Breast epithelium (tissue), 4 donors: ENCODE measurements around the gene HSD17B8. TPM values are rescaled to one million over a fixed set of nuclear protein-coding genes. Genes with fewer than 3 reads are reported as not detected.
"Not testable (repeated sequence)": the region's sequence is repeated elsewhere in the genome, so short reads cannot be mapped to it uniquely, and the experiment has no call there.

ENCODE experiments used
- DNase-seq, 2 donors: peaks; one replicate each; pipeline ENCODE4 v3.0.0-alpha.2; 2019; ENCODE audit warnings: low spot score in 2 of 2
- H3K27ac ChIP-seq, 2 donors: fragments of 200-600 bp; sonication (generic) in 1 of 2; one replicate each; pipeline ENCODE4 v1.5.1; 2016 to 2019; ENCODE audit warnings: mild to moderate bottlenecking in 1 of 2
- H3K27me3 ChIP-seq, 2 donors: fragments of 200-600 bp; sonication (generic) in 1 of 2; one replicate each; pipeline versions ENCODE4 v1.5.1 to v1.6.0; 2017 to 2019; ENCODE audit warnings: control low read depth in 1 of 2, mild to moderate bottlenecking in 1 of 2
- H3K36me3 ChIP-seq: fragments of 200-600 bp; one replicate; pipeline ENCODE4 v1.5.1; 2019
- H3K4me1 ChIP-seq, 2 donors: fragments of 200-600 bp; sonication (generic); one replicate each; pipeline ENCODE4 v1.5.1; 2016 to 2019; ENCODE audit warnings: control low read depth in 1 of 2
- H3K4me3 ChIP-seq, 3 donors: fragments of 200-600 bp; sonication (generic); 1 replicate in 2 of 3; 2 replicates in 1 of 3; pipeline ENCODE4 v1.5.1; 2016 to 2019; ENCODE audit warnings: mild to moderate bottlenecking in 3 of 3, moderate library complexity in 2 of 3
- H3K9me3 ChIP-seq, 2 donors: fragments of 200-600 bp; sonication (generic) in 1 of 2; one replicate each; pipeline ENCODE4 v1.5.1; 2016 to 2019; ENCODE audit warnings: control low read depth in 1 of 2
- CTCF ChIP-seq, 3 donors: fragments of 450-650 bp; IDR thresholded peaks; one replicate each; pipeline ENCODE4 v1.5.1; 2016 to 2017; ENCODE audit warnings: antibody characterized with exemption in 3 of 3, mild to moderate bottlenecking in 3 of 3, moderate library complexity in 3 of 3
- POLR2A ChIP-seq: fragments of 450-650 bp; IDR thresholded peaks from one replicate; pipeline ENCODE4 v1.6.1; 2016; ENCODE audit warnings: antibody characterized with exemption, mild to moderate bottlenecking, moderate library complexity
- POLR2AphosphoS5 ChIP-seq, 3 donors: sonication (generic); formaldehyde crosslinking; IDR thresholded peaks; one replicate each; pipeline ENCODE4 v1.6.1; 2017; ENCODE audit warnings: antibody characterized with exemption in 3 of 3
- intact Hi-C: fragments of 100-400 bp; cut with DNase I; formaldehyde crosslinking; loops from one replicate; pipeline ENCODE4 v1.15.1; 2023; ENCODE audit warnings: low total_unique reads
- total RNA-seq, 3 donors: library from RNA; depleted of rRNA; stranded (reverse); fragments of >200 nt; gene quantifications; one replicate each; pipeline ENCODE4 v1.1.0, GENCODE V29; 2016

Gene HSD17B8
- total RNA-seq, 3 donors from 2014 or later = 17.0 to 33.8 (median 18.4) TPM

DNA sequence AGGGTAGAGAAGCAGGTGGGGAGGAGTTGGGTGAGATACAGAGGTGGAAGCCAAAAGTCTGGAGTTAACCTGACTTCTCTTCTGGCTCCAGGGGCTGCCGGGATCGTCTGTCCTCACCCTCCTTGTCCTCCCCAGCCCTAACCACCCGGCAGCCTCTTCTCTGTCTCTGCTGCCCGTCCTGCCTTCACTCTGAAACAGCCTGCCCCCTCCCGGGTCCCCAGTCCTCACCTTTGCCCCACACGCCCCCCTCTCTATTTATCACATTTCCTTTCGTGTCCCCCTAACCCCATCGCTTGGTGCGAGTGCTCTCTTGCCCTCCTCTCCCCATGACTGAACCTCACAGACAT, 9.5 kb downstream of the HSD17B8 start:
- no peak for DNase-seq

DNA sequence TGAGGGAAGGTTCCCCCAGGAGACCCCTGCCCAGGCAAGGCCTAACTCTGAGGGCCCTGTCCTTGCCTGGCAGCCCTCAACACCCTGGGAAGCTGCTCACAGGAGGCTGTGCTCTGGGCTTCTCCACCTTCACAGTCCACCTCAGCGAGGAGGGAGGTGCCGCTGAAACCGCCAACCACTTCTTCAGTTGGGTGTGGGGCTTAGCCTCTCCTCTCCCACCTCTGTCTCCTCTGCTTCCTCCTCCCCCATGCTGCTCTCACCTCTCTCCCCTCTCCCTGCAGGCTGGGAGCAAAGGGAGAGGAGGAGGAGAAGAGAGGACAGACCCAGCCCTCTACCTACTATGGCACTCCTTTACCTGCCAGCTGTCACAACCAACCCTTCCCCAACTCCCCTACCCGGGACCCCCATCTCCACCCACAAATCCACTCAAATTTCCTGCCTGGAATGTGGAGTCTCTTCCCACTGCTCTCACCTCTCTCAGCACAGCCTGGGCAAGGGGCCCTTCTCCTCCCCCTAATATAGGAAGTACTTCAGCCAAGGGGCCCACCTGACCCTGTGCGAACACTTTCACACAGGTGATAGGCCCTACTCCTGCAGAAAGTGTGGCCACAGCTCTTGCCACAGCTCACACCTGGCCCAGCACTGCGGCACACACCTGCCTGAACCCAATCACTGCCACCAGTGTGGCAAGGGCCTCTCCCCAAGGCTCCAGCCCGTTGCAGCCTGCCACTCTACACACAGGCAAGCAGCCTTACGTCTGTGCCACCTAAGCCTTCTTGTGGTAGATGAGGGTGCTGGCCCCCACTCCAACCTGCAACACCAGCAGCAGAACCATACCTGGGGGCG, 11.0 kb downstream of the HSD17B8 start:
- Histone ChIP-seq H3K4me1 (no peaks in the 10 kb centered on the region), H3K27ac (no peak overlapping the region), H3K27me3 (no peaks in the 10 kb centered on the region), H3K9me3 (no peaks in the 10 kb centered on the region), H3K36me3 (no peaks in the 10 kb centered on the region), H3K4me3 (no peak overlapping the region)
- TF ChIP-seq POLR2AphosphoS5 (IDR thresholded peaks at IDR 0.05) (no peak), CTCF (IDR thresholded peaks at IDR 0.05) (no peak), POLR2A (no peak)
- DNase-seq = no peak
- intact Hi-C loops = no loop called here

More for the DNA sequence above, 9.5 kb downstream of the HSD17B8 start:
- Histone ChIP-seq H3K4me3 (peak overlapping the region; percentile 44 to 65 (median 55)), H3K9me3 (no peaks in the 10 kb centered on the region), H3K36me3 (no peaks in the 10 kb centered on the region), H3K27ac (peak overlapping the region in 1 of 2 donors; percentile 25), H3K27me3 (no peaks in the 10 kb centered on the region), H3K4me1 (no peaks in the 10 kb centered on the region)
- intact Hi-C loops = no loop called here
- TF ChIP-seq POLR2A (no peak), CTCF (IDR thresholded peaks at IDR 0.05) (no peak), POLR2AphosphoS5 (IDR thresholded peaks at IDR 0.05) (no peak)

- H3K27ac ChIP-seq = no peak overlapping the region
- no peaks in the 10 kb centered on the region for H3K36me3 ChIP-seq
- no peak overlapping the region for H3K4me3 ChIP-seq
- no peak for DNase-seq
- no peaks in the 10 kb centered on the region for H3K4me1 ChIP-seq
- TF ChIP-seq CTCF (IDR thresholded peaks at IDR 0.05) (no peak), POLR2A (no peak), POLR2AphosphoS5 (IDR thresholded peaks at IDR 0.05) (no peak)
- no peaks in the 10 kb centered on the region for H3K27me3 ChIP-seq
- no peaks in the 10 kb centered on the region for H3K9me3 ChIP-seq
- intact Hi-C loops = no loop called here
Observed at GRCh38 chr6:33216117-33216649, 11.7 kb downstream of the HSD17B8 start.

DNA sequence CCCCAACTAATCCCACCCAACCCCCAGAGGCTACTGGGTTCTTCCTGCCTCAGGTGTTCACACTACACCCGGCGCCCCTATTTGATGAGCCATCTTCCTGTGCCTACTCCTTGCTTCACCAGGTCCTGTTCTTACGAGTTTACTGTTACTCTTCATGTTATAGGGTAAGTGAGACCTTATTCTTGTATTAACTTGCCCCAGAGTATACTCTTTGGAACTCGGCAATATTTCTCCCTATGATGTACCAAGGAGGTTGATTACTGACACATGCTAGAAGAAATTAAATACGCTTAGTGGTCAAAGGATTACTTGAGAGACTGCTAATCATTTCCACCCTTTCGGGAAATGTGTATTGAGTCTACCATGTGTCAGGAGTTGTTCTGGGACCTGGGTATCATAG, 12.8 kb downstream of the HSD17B8 start:
- no peak overlapping the region for H3K4me3 ChIP-seq
- no peaks in the 10 kb centered on the region for H3K9me3 ChIP-seq
- H3K36me3 ChIP-seq = no peaks in the 10 kb centered on the region
- no peak for TF ChIP-seq POLR2A
- TF ChIP-seq POLR2AphosphoS5 (IDR thresholded peaks at IDR 0.05) = no peak
- TF ChIP-seq CTCF (IDR thresholded peaks at IDR 0.05) = no peak
- H3K27me3 ChIP-seq = no peaks in the 10 kb centered on the region
- H3K27ac ChIP-seq = no peak overlapping the region
- H3K4me1 ChIP-seq = no peaks in the 10 kb centered on the region
- intact Hi-C loops = no loop called here
- no peak for DNase-seq

DNA sequence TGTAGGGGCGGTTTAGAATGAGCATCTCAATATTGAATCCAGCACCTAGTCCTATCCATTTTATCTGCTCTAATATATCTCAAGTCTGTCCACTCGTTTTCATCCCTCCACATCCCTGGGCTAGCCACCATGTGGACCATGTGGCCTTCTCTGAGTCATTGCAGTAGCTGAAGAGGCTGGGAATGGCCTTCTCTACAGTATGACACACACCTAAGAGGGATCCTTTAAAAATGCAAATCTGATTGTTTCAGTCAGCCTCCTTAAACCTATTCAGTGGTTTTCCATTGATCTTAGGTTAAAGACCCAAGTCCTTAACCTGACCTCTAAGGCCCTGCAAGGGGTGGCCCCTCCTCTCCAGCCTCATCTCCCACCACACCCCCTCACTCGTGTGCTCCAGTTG, 13.2 kb downstream of the HSD17B8 start:
- TF ChIP-seq CTCF (IDR thresholded peaks at IDR 0.05) = no peak
- TF ChIP-seq POLR2AphosphoS5 (IDR thresholded peaks at IDR 0.05) = no peak
- no peak for TF ChIP-seq POLR2A
- intact Hi-C loops = no loop called here
- H3K9me3 ChIP-seq = no peaks in the 10 kb centered on the region

GRCh38 chr6:33226503-33227120, 22.2 kb downstream of the HSD17B8 start:
- intact Hi-C loops, H3K27ac ChIP-seq, H3K27me3 ChIP-seq, H3K4me3 ChIP-seq, DNase-seq, H3K4me1 ChIP-seq, H3K36me3 ChIP-seq, H3K9me3 ChIP-seq: not testable (repeated sequence)

More for the DNA sequence above, 13.2 kb downstream of the HSD17B8 start:
- no peak for DNase-seq
- Histone ChIP-seq H3K27me3 (no peaks in the 10 kb centered on the region), H3K27ac (no peak overlapping the region), H3K4me1 (no peaks in the 10 kb centered on the region), H3K36me3 (no peaks in the 10 kb centered on the region), H3K4me3 (no peak overlapping the region)
